DND-41 (cell line): Measurements from ENCODE around the gene HEXA.

Experiments
- ATAC-seq: fragments of 200-7000 bp; cut with Tn5 transposase; 3 replicates; pipeline ENCODE4 v1.9.1; 2021; ENCODE audit warnings: low read depth; ENCODE audit not compliant: insufficient read depth
- DNase-seq: peaks from one replicate; pipeline ENCODE4 v3.0.0-alpha.2; 2020
- H2AFZ ChIP-seq: 2 replicates; pipeline ENCODE4 v1.6.0; 2012; ENCODE audit warnings: low read depth, low read length
- H3K27ac ChIP-seq: 2 replicates; pipeline ENCODE4 v1.5.1; 2012; ENCODE audit warnings: low read length, inconsistent platforms
- H3K27me3 ChIP-seq: fragments of 200-600 bp; sonication (generic); 2 replicates; pipeline ENCODE4 v1.6.0; 2012; ENCODE audit warnings: low read length, mild to moderate bottlenecking, inconsistent platforms; ENCODE audit not compliant: insufficient read depth, poor library complexity
- H3K36me3 ChIP-seq: 2 replicates; pipeline ENCODE4 v1.5.1; 2012; ENCODE audit warnings: low read length, inconsistent platforms; ENCODE audit not compliant: insufficient read depth
- H3K4me1 ChIP-seq: 2 replicates; pipeline ENCODE4 v1.5.1; 2012; ENCODE audit warnings: mild to moderate bottlenecking, low read length; ENCODE audit not compliant: insufficient read depth
- H3K4me2 ChIP-seq: 2 replicates; pipeline ENCODE4 v1.6.0; 2012; ENCODE audit warnings: mild to moderate bottlenecking, moderate library complexity, low read length, inconsistent platforms; ENCODE audit not compliant: insufficient read depth
- H3K4me3 ChIP-seq, 2 experiments: fragments of 200-600 bp in 1 of 2; shearing (Covaris generic) in 1 of 2; 2 replicates each; pipeline ENCODE4 v1.5.1; 2012 to 2016; ENCODE audit warnings: inconsistent platforms in 2 of 2, low read length in 2 of 2, mild to moderate bottlenecking in 2 of 2, low read depth in 1 of 2, moderate library complexity in 1 of 2
- H3K79me2 ChIP-seq: 2 replicates; pipeline ENCODE4 v1.6.0; 2012; ENCODE audit warnings: low read length, inconsistent platforms; ENCODE audit not compliant: insufficient read depth
- H3K9ac ChIP-seq: 2 replicates; pipeline ENCODE4 v1.6.0; 2012; ENCODE audit warnings: low read depth, mild to moderate bottlenecking, inconsistent platforms, low read length, moderate library complexity
- H3K9me3 ChIP-seq: 2 replicates; pipeline ENCODE4 v1.5.1; 2012; ENCODE audit warnings: low read length, moderate library complexity, mild to moderate bottlenecking, inconsistent platforms; ENCODE audit not compliant: insufficient read depth, severe bottlenecking
- H4K20me1 ChIP-seq: 2 replicates; pipeline ENCODE4 v1.6.0; 2012; ENCODE audit warnings: low read length; ENCODE audit not compliant: insufficient read depth
- CTCF ChIP-seq: IDR thresholded peaks from 2 replicates; pipeline ENCODE4 v1.5.1; 2012; ENCODE audit warnings: borderline replicate concordance, low read length, moderate library complexity, mild to moderate bottlenecking; ENCODE audit not compliant: poor library complexity, severe bottlenecking; ENCODE audit errors: extremely low read depth
- EZH2 ChIP-seq: IDR thresholded peaks from 3 replicates; pipeline ENCODE4 v1.6.1; 2012; ENCODE audit warnings: borderline replicate concordance, low read depth, mild to moderate bottlenecking, moderate library complexity, low read length, inconsistent platforms; ENCODE audit not compliant: severe bottlenecking

The HEXA gene

DNA sequence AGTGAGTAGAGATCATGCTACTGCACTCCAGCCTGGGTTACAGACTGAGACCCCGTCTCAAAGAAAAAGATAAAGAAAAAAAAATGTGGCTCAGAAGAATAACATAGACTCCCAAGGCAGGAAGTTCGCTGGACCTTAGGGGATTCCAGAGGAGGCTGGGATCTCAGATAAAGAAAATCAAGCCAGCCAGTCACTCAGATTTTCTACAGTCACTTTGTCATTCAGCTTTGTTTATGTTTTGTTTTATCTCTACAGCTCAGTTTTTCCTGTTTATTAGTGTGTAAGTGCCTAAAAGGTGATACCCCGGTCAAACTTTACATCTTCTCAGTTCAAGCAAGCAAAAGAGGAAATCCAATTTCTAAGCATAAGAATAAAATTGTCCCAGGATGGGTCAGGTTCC, 28.5 kb upstream of the HEXA start:
- H3K27me3 ChIP-seq, result peaks cover 4% of the 10 kb centered on the region
- no peak overlapping the region for H3K27ac ChIP-seq
- no peaks in the 10 kb centered on the region for H4K20me1 ChIP-seq
- no peak overlapping the region for H3K4me3 ChIP-seq
- no peaks in the 10 kb centered on the region for H3K4me1 ChIP-seq
- no peak for TF ChIP-seq CTCF
- no peak for TF ChIP-seq EZH2
- no peaks in the 10 kb centered on the region for H3K36me3 ChIP-seq
- DNase-seq (no peak), ATAC-seq (no peak)
- H3K9ac ChIP-seq, result no peak overlapping the region
- no peaks in the 10 kb centered on the region for H3K79me2 ChIP-seq
- no peaks in the 10 kb centered on the region for H3K9me3 ChIP-seq
- H3K4me2 ChIP-seq, result no peak overlapping the region
- H2AFZ ChIP-seq, result no peak overlapping the region

DNA sequence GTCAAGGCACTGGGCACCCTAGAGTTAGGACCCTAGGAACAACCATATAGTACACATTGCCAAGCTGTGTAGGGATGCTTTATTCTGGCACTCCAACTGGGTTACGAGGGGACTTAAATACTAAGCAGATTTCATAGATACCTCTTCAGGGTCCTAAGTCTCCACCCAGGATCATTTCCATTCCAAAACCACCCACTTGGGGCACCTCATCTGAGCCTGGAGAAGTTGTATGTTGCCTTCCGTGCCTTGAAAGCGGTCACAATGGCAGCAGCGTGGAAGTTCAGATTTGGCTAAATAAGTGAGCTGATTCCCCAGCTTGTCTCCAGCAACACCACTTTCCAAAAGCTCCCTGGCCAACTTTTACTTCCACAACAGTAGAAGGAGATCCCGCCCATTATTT, 26.9 kb upstream of the HEXA start:
- no peak for ATAC-seq
- TF ChIP-seq CTCF, result no peak
- TF ChIP-seq EZH2, result no peak
- Histone ChIP-seq H3K4me3 (no peak overlapping the region), H2AFZ (no peak overlapping the region), H3K4me2 (no peak overlapping the region), H3K79me2 (no peaks in the 10 kb centered on the region), H3K4me1 (no peaks in the 10 kb centered on the region), H4K20me1 (no peaks in the 10 kb centered on the region), H3K36me3 (no peaks in the 10 kb centered on the region), H3K9me3 (no peaks in the 10 kb centered on the region), H3K27me3 (peaks cover 4% of the 10 kb centered on the region), H3K27ac (no peak overlapping the region), H3K9ac (no peak overlapping the region)
- no peak for DNase-seq

DNA sequence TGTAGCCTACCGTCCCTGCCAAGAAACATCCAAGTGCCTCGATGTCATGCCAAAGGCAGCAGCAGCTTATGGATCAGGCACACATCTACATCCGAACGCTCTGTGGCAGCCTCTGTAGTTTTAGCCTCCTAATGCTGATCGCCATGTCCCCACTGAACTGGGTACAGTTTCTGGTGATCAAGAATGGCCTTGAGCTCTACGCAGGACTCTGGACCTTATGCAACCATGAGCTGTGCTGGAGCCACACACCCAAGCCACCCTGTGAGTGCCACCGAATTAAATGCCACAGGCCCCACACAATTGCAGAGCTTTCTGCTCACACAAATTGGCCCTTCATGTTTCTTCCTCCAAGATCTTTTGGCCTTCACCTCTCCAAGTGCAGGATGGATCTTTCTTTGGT, 22.8 kb upstream of the HEXA start:
- no peak overlapping the region for H3K9ac ChIP-seq
- no peak overlapping the region for H3K27ac ChIP-seq
- H3K27me3 ChIP-seq, result no peaks in the 10 kb centered on the region
- H3K4me2 ChIP-seq, result no peak overlapping the region
- H3K9me3 ChIP-seq, result no peaks in the 10 kb centered on the region
- no peaks in the 10 kb centered on the region for H4K20me1 ChIP-seq
- H3K79me2 ChIP-seq, result no peaks in the 10 kb centered on the region
- H3K4me1 ChIP-seq, result no peaks in the 10 kb centered on the region
- no peaks in the 10 kb centered on the region for H3K36me3 ChIP-seq
- no peak overlapping the region for H2AFZ ChIP-seq
- no peak overlapping the region for H3K4me3 ChIP-seq
- TF ChIP-seq EZH2 (no peak), CTCF (no peak)
- ATAC-seq (no peak), DNase-seq (no peak)
